ENCODE results near the gene THBS1. TPM values are rescaled to one million over a fixed set of nuclear protein-coding genes. Genes with fewer than 3 reads are reported as not detected.

The THBS1 gene
- total RNA-seq, 1 donor from 2014 or later, result 0.43 TPM

- Mint-ChIP-seq H3K9me3 (no peaks in the 10 kb centered on the region), H3K27me3 (ENCODE audit: low read depth) (peaks cover 33% of the 10 kb centered on the region), H3K4me1 (ENCODE audit: low read depth) (peaks cover 3% of the 10 kb centered on the region), H3K27ac (no peak overlapping the region), H3K36me3 (ENCODE audit: low read depth) (no peaks in the 10 kb centered on the region), H3K4me3 (ENCODE audit: low read depth) (no peak overlapping the region)
- intact Hi-C loops (cut with micrococcal nuclease), result no loop called here
- DNase-seq (ENCODE audit: low spot score), result no peak
Measured at GRCh38 chr15:39586387-39587095, 5.7 kb downstream of the THBS1 start.

GRCh38 chr15:39587096-39587721 lies 6.3 kb downstream of the THBS1 start:
- H3K27ac Mint-ChIP-seq, result no peak overlapping the region
- H3K36me3 Mint-ChIP-seq (ENCODE audit: low read depth), result no peaks in the 10 kb centered on the region
- H3K4me3 Mint-ChIP-seq (ENCODE audit: low read depth), result no peak overlapping the region
- peaks cover 2% of the 10 kb centered on the region for H3K4me1 Mint-ChIP-seq (ENCODE audit: low read depth)
- DNase-seq (ENCODE audit: low spot score), result no peak
- H3K9me3 Mint-ChIP-seq, result no peaks in the 10 kb centered on the region
- peaks cover 27% of the 10 kb centered on the region for H3K27me3 Mint-ChIP-seq (ENCODE audit: low read depth)
- intact Hi-C loops (cut with micrococcal nuclease), result no loop called here

- H3K9me3 Mint-ChIP-seq, result no peaks in the 10 kb centered on the region
- H3K27ac Mint-ChIP-seq, result no peak overlapping the region
- intact Hi-C loops (cut with micrococcal nuclease), result no loop called here
- H3K36me3 Mint-ChIP-seq (ENCODE audit: low read depth), result no peaks in the 10 kb centered on the region
- H3K4me1 Mint-ChIP-seq (ENCODE audit: low read depth), result peaks cover 2% of the 10 kb centered on the region
- DNase-seq (ENCODE audit: low spot score), result no peak
- H3K27me3 Mint-ChIP-seq (ENCODE audit: low read depth), result peaks cover 22% of the 10 kb centered on the region
- H3K4me3 Mint-ChIP-seq (ENCODE audit: low read depth), result no peak overlapping the region
Measured at GRCh38 chr15:39587731-39588530, 7.1 kb downstream of the THBS1 start.

GRCh38 chr15:39588531-39589192 lies 7.8 kb downstream of the THBS1 start:
- DNase-seq (ENCODE audit: low spot score), result no peak
- Mint-ChIP-seq H3K4me3 (ENCODE audit: low read depth) (no peak overlapping the region), H3K36me3 (ENCODE audit: low read depth) (no peaks in the 10 kb centered on the region), H3K4me1 (ENCODE audit: low read depth) (peaks cover 2% of the 10 kb centered on the region), H3K27me3 (ENCODE audit: low read depth) (peaks cover 21% of the 10 kb centered on the region), H3K27ac (no peak overlapping the region), H3K9me3 (no peaks in the 10 kb centered on the region)
- intact Hi-C loops (cut with micrococcal nuclease), result no loop called here

GRCh38 chr15:39589193-39589814 lies 8.4 kb downstream of the THBS1 start:
- peaks cover 7% of the 10 kb centered on the region for H3K4me1 Mint-ChIP-seq (ENCODE audit: low read depth)
- H3K27ac Mint-ChIP-seq, result no peak overlapping the region
- H3K4me3 Mint-ChIP-seq (ENCODE audit: low read depth), result no peak overlapping the region
- no peaks in the 10 kb centered on the region for H3K36me3 Mint-ChIP-seq (ENCODE audit: low read depth)
- DNase-seq (ENCODE audit: low spot score), result no peak
- H3K27me3 Mint-ChIP-seq (ENCODE audit: low read depth), result peaks cover 21% of the 10 kb centered on the region
- intact Hi-C loops (cut with micrococcal nuclease), result no loop called here
- H3K9me3 Mint-ChIP-seq, result no peaks in the 10 kb centered on the region

- H3K4me3 Mint-ChIP-seq (ENCODE audit: low read depth), result no peak overlapping the region
- no peaks in the 10 kb centered on the region for H3K9me3 Mint-ChIP-seq
- H3K4me1 Mint-ChIP-seq (ENCODE audit: low read depth), result peaks cover 8% of the 10 kb centered on the region
- no peaks in the 10 kb centered on the region for H3K36me3 Mint-ChIP-seq (ENCODE audit: low read depth)
- H3K27me3 Mint-ChIP-seq (ENCODE audit: low read depth), result peaks cover 20% of the 10 kb centered on the region
- DNase-seq (ENCODE audit: low spot score), result no peak
- no peak overlapping the region for H3K27ac Mint-ChIP-seq
- intact Hi-C loops (cut with micrococcal nuclease), result no loop called here
Measured at GRCh38 chr15:39589815-39590644, 9.2 kb downstream of the THBS1 start.

- Mint-ChIP-seq H3K27me3 (ENCODE audit: low read depth) (peaks cover 18% of the 10 kb centered on the region), H3K9me3 (no peaks in the 10 kb centered on the region), H3K4me3 (ENCODE audit: low read depth) (no peak overlapping the region), H3K27ac (no peak overlapping the region), H3K36me3 (ENCODE audit: low read depth) (no peaks in the 10 kb centered on the region), H3K4me1 (ENCODE audit: low read depth) (peaks cover 6% of the 10 kb centered on the region)
- DNase-seq (ENCODE audit: low spot score), result no peak
- intact Hi-C loops (cut with micrococcal nuclease), result no loop called here
Measured at GRCh38 chr15:39591141-39591895, 10.4 kb downstream of the THBS1 start.

- no peak overlapping the region for H3K4me3 Mint-ChIP-seq (ENCODE audit: low read depth)
- DNase-seq (ENCODE audit: low spot score), result no peak
- intact Hi-C loops (cut with micrococcal nuclease), result no loop called here
Measured at GRCh38 chr15:39591896-39592315, 11.0 kb downstream of the THBS1 start.

GRCh38 chr15:39592500-39592899 lies 11.6 kb downstream of the THBS1 start:
- H3K4me3 Mint-ChIP-seq (ENCODE audit: low read depth), result no peak overlapping the region

More at GRCh38 chr15:39591896-39592315, 11.0 kb downstream of the THBS1 start:
- H3K27me3 Mint-ChIP-seq (ENCODE audit: low read depth), result peaks cover 18% of the 10 kb centered on the region
- no peaks in the 10 kb centered on the region for H3K9me3 Mint-ChIP-seq
- peaks cover 6% of the 10 kb centered on the region for H3K4me1 Mint-ChIP-seq (ENCODE audit: low read depth)
- H3K27ac Mint-ChIP-seq, result no peak overlapping the region
- H3K36me3 Mint-ChIP-seq (ENCODE audit: low read depth), result no peaks in the 10 kb centered on the region

GRCh38 chr15:39593071-39593655 lies 12.3 kb downstream of the THBS1 start:
- DNase-seq (ENCODE audit: low spot score), result no peak
- intact Hi-C loops (cut with micrococcal nuclease), result no loop called here
- Mint-ChIP-seq H3K9me3 (no peaks in the 10 kb centered on the region), H3K36me3 (ENCODE audit: low read depth) (no peaks in the 10 kb centered on the region), H3K27me3 (ENCODE audit: low read depth) (peaks cover 23% of the 10 kb centered on the region), H3K4me1 (ENCODE audit: low read depth) (peaks cover 6% of the 10 kb centered on the region), H3K27ac (no peak overlapping the region), H3K4me3 (ENCODE audit: low read depth) (no peak overlapping the region)

More at GRCh38 chr15:39592500-39592899, 11.6 kb downstream of the THBS1 start:
- no peak overlapping the region for H3K27ac Mint-ChIP-seq
- no peak for DNase-seq (ENCODE audit: low spot score)
- H3K4me1 Mint-ChIP-seq (ENCODE audit: low read depth), result peaks cover 6% of the 10 kb centered on the region
- intact Hi-C loops (cut with micrococcal nuclease), result no loop called here
- peaks cover 18% of the 10 kb centered on the region for H3K27me3 Mint-ChIP-seq (ENCODE audit: low read depth)
- H3K9me3 Mint-ChIP-seq, result no peaks in the 10 kb centered on the region
- H3K36me3 Mint-ChIP-seq (ENCODE audit: low read depth), result no peaks in the 10 kb centered on the region

All from activated T-helper 2 cell treated with anti-CD3 and anti-CD28 coated beads, Interferon-gamma antibody, Interleukin-2, Interleukin-4, amounts not matched to agents 10 μg/mL and 5 μg/mL and 100 μg/mL, durations not matched to agents 14 hours and 24 hours and 36 hours (primary cell).